ENCODE measurements around the gene FAIM2. TPM values are rescaled to one million over a fixed set of nuclear protein-coding genes. Genes with fewer than 3 reads are reported as not detected.
"Not testable (repeated sequence)": the region's sequence is repeated elsewhere in the genome, so short reads cannot be mapped to it uniquely, and the experiment has no call there.

FAIM2 gene
- total RNA-seq, 1 experiment from 2014 or later = not detected

- no TSS peak for BruUV-seq (replicated peaks)
- peaks cover 7% of the 10 kb centered on the region for H3K9me3 Mint-ChIP-seq (ENCODE audit: low read depth, unreplicated experiment)
- peaks cover 26% of the 10 kb centered on the region for H3K27me3 Mint-ChIP-seq (ENCODE audit: unreplicated experiment)
- no peaks in the 10 kb centered on the region for H3K4me1 Mint-ChIP-seq (ENCODE audit: low read depth, unreplicated experiment)
- H3K4me3 Mint-ChIP-seq (ENCODE audit: low read depth, unreplicated experiment) = no peak overlapping the region
- H3K27ac Mint-ChIP-seq (ENCODE audit: unreplicated experiment) = no peak overlapping the region
- H3K36me3 Mint-ChIP-seq (ENCODE audit: insufficient read depth, unreplicated experiment) = no peaks in the 10 kb centered on the region
- DNase-seq = no peak
- TF ChIP-seq, protein P1, sequence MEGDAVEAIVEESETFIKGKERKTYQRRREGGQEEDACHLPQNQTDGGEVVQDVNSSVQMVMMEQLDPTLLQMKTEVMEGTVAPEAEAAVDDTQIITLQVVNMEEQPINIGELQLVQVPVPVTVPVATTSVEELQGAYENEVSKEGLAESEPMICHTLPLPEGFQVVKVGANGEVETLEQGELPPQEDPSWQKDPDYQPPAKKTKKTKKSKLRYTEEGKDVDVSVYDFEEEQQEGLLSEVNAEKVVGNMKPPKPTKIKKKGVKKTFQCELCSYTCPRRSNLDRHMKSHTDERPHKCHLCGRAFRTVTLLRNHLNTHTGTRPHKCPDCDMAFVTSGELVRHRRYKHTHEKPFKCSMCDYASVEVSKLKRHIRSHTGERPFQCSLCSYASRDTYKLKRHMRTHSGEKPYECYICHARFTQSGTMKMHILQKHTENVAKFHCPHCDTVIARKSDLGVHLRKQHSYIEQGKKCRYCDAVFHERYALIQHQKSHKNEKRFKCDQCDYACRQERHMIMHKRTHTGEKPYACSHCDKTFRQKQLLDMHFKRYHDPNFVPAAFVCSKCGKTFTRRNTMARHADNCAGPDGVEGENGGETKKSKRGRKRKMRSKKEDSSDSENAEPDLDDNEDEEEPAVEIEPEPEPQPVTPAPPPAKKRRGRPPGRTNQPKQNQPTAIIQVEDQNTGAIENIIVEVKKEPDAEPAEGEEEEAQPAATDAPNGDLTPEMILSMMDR (IDR thresholded peaks at IDR 0.05; ENCODE audit: unreplicated experiment) = no peak
- intact Hi-C loops (cut with micrococcal nuclease; ENCODE audit: unreplicated experiment) = no loop called here
- CTCF ChIA-PET = no interaction called here
Observed at GRCh38 chr12:49882248-49882850, 21.4 kb downstream of the FAIM2 start.

DNA sequence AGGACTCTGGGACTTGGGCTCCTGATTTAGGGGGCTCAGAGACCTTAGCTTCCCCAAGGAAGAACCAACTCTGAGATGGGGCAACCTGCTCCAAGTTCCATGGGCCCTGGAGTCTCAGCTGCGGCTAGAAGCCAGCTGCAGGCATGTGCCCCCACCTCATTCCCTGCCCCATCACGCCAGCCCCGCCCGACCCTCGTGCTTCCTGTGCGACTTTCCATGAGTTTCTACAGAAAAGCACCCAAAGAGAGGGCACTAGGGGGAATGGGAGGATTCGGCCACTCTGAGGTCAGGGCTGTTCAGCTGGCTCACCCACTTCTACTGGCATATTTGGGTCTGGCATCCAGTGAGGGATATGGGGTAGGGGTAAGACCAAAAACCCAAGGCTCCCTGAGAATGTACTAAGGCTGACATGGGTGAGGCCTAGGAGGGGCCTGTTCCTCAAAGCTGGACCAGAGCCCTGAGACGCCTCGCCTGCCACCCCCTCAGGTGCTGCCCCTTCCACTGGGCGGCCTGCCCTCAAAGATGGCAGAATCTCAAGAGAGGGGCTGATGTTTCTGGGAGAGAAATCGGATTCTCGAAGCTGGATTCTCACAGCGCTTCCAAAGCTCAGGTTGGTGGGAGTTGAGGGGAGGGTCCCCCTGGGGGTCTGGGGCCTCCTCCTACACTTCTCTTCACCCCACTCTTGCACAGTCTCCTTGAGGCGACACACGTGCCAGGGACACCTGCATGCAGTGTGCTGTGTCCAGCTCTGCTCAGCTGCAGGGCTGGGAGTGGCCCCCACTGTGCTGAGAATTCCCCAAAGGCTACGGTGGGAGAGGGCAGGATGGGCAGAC lies 22.1 kb downstream of the FAIM2 start:
- intact Hi-C loops (cut with micrococcal nuclease; ENCODE audit: unreplicated experiment) = no loop called here
- H3K9me3 Mint-ChIP-seq (ENCODE audit: low read depth, unreplicated experiment) = peaks cover 7% of the 10 kb centered on the region
- no peak for DNase-seq
- BruUV-seq (replicated peaks) = no TSS peak
- no peaks in the 10 kb centered on the region for H3K4me1 Mint-ChIP-seq (ENCODE audit: low read depth, unreplicated experiment)
- CTCF ChIA-PET = no interaction called here
- no peaks in the 10 kb centered on the region for H3K36me3 Mint-ChIP-seq (ENCODE audit: insufficient read depth, unreplicated experiment)
- no peak overlapping the region for H3K4me3 Mint-ChIP-seq (ENCODE audit: low read depth, unreplicated experiment)
- TF ChIP-seq, protein P1 (IDR thresholded peaks at IDR 0.05; ENCODE audit: unreplicated experiment) = no peak
- peaks cover 26% of the 10 kb centered on the region for H3K27me3 Mint-ChIP-seq (ENCODE audit: unreplicated experiment)
- H3K27ac Mint-ChIP-seq (ENCODE audit: unreplicated experiment) = no peak overlapping the region

DNA sequence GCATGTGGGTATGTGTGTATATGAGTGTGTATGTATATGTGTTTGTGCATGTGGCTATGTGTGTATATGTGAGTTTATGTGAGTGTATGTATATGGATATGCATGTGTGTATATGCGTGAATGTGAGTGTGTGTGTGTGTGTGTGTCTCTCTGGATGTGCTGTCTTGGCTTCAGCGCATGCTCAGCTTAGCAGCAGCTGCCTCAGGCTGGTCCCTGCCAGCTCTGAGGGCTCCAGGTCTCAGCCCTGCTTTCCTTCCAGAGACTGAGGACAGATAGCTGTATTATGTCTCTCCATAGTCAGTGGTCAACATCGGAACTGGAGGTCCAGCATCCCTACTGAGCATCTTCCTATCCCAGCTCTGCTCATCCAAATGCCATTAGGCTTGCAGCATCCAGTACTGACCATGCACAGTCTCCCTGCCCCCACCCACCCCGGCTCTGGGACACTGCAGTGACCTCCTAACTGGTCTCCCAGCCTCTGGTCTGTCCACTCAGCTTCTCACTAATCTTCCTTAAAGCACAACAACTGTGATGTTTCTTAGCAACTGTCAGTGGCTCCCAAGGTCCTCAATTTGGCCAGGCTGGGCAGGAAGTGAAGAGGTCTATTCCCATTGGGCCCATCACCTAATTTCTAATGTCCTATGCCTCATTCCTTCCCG lies 22.8 kb downstream of the FAIM2 start:
- H3K27ac Mint-ChIP-seq (ENCODE audit: unreplicated experiment) = no peak overlapping the region
- intact Hi-C loops (cut with micrococcal nuclease; ENCODE audit: unreplicated experiment) = no loop called here

GRCh38 chr12:49879065-49879464 lies 24.6 kb downstream of the FAIM2 start:
- H3K9me3 Mint-ChIP-seq (ENCODE audit: low read depth, unreplicated experiment); BruUV-seq (replicated peaks); CTCF ChIA-PET; DNase-seq; H3K27ac Mint-ChIP-seq (ENCODE audit: unreplicated experiment); H3K36me3 Mint-ChIP-seq (ENCODE audit: insufficient read depth, unreplicated experiment); H3K4me3 Mint-ChIP-seq (ENCODE audit: low read depth, unreplicated experiment); intact Hi-C loops (cut with micrococcal nuclease; ENCODE audit: unreplicated experiment); H3K4me1 Mint-ChIP-seq (ENCODE audit: low read depth, unreplicated experiment): not testable (repeated sequence)
- H3K27me3 Mint-ChIP-seq (ENCODE audit: unreplicated experiment) = peaks cover 18% of the 10 kb centered on the region

More for the DNA sequence above, 22.8 kb downstream of the FAIM2 start:
- Mint-ChIP-seq H3K9me3 (ENCODE audit: low read depth, unreplicated experiment) (peaks cover 7% of the 10 kb centered on the region), H3K27me3 (ENCODE audit: unreplicated experiment) (peaks cover 26% of the 10 kb centered on the region), H3K4me3 (ENCODE audit: low read depth, unreplicated experiment) (no peak overlapping the region), H3K4me1 (ENCODE audit: low read depth, unreplicated experiment) (no peaks in the 10 kb centered on the region), H3K36me3 (ENCODE audit: insufficient read depth, unreplicated experiment) (no peaks in the 10 kb centered on the region)
- no peak for DNase-seq
- no TSS peak for BruUV-seq (replicated peaks)
- TF ChIP-seq, protein P1 (IDR thresholded peaks at IDR 0.05; ENCODE audit: unreplicated experiment) = no peak
- CTCF ChIA-PET = no interaction called here
